ENCODE data around the gene TOMM20. TPM values are rescaled to one million over a fixed set of nuclear protein-coding genes. Genes with fewer than 3 reads are reported as not detected.
A peak's percentile ranks its signal among the peaks of the same experiment; 100 is the strongest.

TOMM20 gene
- total and polyA plus RNA-seq, 9 of the 15 experiments (the other 6 are each of a cell fraction or from before 2014, with no cell fraction given): 70.6 to 334 (median 159) TPM

GRCh38 chr1:235113183-235113917 is 15.3 kb downstream of the TOMM20 start (continued):
- TF ChIP-seq, protein P1, sequence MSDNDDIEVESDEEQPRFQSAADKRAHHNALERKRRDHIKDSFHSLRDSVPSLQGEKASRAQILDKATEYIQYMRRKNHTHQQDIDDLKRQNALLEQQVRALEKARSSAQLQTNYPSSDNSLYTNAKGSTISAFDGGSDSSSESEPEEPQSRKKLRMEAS (CRISPR knock-in tag; IDR thresholded peaks at IDR 0.05): no peak
- TF ChIP-seq USF2 (CRISPR knock-in tag; IDR thresholded peaks at IDR 0.05) (no peak), HOXB6 (CRISPR knock-in tag; IDR thresholded peaks at IDR 0.05; ENCODE audit: borderline replicate concordance) (no peak), ETV1 (tag; conservative IDR thresholded peaks at IDR 0.05; ENCODE audit: low read depth) (peak; percentile 71), FOXK1 (CRISPR knock-in tag; IDR thresholded peaks at IDR 0.05; ENCODE audit: borderline replicate concordance) (peak; percentile 29; the same call in 1 of the 2 replicates), IFI16 (CRISPR knock-in tag; IDR thresholded peaks at IDR 0.05) (no peak), KAT2B (IDR thresholded peaks at IDR 0.05; ENCODE audit: low read depth, low read length) (no peak), GTF2F1 (IDR thresholded peaks at IDR 0.05; ENCODE audit: low read depth, low read length) (no peak), SUPT5H (IDR thresholded peaks at IDR 0.05) (no peak), KHSRP (IDR thresholded peaks at IDR 0.05) (no peak), NR2F6 (CRISPR knock-in tag; IDR thresholded peaks at IDR 0.05) (no peak), ARID1B (IDR thresholded peaks at IDR 0.05) (peak; percentile 95), RBM34 (IDR thresholded peaks at IDR 0.05; ENCODE audit: borderline replicate concordance, insufficient read depth, low read length) (no peak), MTF1 (CRISPR knock-in tag; IDR thresholded peaks at IDR 0.05; ENCODE audit: borderline replicate concordance) (no peak), ZNF445 (CRISPR knock-in tag; IDR thresholded peaks at IDR 0.05; ENCODE audit: low read depth) (no peak), ZNF174 (CRISPR knock-in tag; IDR thresholded peaks at IDR 0.05) (no peak), NBN (IDR thresholded peaks at IDR 0.05; ENCODE audit: low read depth) (peak; percentile 75; the same call in 1 of the 2 replicates)
- TF ChIP-seq, protein P2, sequence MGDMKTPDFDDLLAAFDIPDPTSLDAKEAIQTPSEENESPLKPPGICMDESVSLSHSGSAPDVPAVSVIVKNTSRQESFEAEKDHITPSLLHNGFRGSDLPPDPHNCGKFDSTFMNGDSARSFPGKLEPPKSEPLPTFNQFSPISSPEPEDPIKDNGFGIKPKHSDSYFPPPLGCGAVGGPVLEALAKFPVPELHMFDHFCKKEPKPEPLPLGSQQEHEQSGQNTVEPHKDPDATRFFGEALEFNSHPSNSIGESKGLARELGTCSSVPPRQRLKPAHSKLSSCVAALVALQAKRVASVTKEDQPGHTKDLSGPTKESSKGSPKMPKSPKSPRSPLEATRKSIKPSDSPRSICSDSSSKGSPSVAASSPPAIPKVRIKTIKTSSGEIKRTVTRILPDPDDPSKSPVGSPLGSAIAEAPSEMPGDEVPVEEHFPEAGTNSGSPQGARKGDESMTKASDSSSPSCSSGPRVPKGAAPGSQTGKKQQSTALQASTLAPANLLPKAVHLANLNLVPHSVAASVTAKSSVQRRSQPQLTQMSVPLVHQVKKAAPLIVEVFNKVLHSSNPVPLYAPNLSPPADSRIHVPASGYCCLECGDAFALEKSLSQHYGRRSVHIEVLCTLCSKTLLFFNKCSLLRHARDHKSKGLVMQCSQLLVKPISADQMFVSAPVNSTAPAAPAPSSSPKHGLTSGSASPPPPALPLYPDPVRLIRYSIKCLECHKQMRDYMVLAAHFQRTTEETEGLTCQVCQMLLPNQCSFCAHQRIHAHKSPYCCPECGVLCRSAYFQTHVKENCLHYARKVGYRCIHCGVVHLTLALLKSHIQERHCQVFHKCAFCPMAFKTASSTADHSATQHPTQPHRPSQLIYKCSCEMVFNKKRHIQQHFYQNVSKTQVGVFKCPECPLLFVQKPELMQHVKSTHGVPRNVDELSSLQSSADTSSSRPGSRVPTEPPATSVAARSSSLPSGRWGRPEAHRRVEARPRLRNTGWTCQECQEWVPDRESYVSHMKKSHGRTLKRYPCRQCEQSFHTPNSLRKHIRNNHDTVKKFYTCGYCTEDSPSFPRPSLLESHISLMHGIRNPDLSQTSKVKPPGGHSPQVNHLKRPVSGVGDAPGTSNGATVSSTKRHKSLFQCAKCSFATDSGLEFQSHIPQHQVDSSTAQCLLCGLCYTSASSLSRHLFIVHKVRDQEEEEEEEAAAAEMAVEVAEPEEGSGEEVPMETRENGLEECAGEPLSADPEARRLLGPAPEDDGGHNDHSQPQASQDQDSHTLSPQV (IDR thresholded peaks at IDR 0.05): peak; percentile 66
- TF ChIP-seq, protein P3, sequence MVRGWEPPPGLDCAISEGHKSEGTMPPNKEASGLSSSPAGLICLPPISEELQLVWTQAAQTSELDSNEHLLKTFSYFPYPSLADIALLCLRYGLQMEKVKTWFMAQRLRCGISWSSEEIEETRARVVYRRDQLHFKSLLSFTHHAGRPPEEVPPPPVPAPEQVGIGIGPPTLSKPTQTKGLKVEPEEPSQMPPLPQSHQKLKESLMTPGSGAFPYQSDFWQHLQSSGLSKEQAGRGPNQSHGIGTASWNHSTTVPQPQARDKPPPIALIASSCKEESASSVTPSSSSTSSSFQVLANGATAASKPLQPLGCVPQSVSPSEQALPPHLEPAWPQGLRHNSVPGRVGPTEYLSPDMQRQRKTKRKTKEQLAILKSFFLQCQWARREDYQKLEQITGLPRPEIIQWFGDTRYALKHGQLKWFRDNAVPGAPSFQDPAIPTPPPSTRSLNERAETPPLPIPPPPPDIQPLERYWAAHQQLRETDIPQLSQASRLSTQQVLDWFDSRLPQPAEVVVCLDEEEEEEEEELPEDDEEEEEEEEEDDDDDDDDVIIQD (CRISPR knock-in tag; IDR thresholded peaks at IDR 0.05): no peak
- TF ChIP-seq, protein P4, sequence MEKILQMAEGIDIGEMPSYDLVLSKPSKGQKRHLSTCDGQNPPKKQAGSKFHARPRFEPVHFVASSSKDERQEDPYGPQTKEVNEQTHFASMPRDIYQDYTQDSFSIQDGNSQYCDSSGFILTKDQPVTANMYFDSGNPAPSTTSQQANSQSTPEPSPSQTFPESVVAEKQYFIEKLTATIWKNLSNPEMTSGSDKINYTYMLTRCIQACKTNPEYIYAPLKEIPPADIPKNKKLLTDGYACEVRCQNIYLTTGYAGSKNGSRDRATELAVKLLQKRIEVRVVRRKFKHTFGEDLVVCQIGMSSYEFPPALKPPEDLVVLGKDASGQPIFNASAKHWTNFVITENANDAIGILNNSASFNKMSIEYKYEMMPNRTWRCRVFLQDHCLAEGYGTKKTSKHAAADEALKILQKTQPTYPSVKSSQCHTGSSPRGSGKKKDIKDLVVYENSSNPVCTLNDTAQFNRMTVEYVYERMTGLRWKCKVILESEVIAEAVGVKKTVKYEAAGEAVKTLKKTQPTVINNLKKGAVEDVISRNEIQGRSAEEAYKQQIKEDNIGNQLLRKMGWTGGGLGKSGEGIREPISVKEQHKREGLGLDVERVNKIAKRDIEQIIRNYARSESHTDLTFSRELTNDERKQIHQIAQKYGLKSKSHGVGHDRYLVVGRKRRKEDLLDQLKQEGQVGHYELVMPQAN (IDR thresholded peaks at IDR 0.05; ENCODE audit: borderline replicate concordance): no peak
